GM18511 (cell line): Measurements from ENCODE around the gene PGA3.
A peak's percentile ranks its signal among the peaks of the same experiment; 100 is the strongest.
"Not testable (repeated sequence)": the region's sequence is repeated elsewhere in the genome, so short reads cannot be mapped to it uniquely, and the experiment has no call there.

Experiments used
- ATAC-seq: cut with Tn5 transposase; IDR thresholded peaks from one replicate; pipeline ENCODE4 v1.9.1; 2021; ENCODE audit warnings: mild to moderate bottlenecking, moderate library complexity; ENCODE audit not compliant: unreplicated experiment

The PGA3 gene

DNA sequence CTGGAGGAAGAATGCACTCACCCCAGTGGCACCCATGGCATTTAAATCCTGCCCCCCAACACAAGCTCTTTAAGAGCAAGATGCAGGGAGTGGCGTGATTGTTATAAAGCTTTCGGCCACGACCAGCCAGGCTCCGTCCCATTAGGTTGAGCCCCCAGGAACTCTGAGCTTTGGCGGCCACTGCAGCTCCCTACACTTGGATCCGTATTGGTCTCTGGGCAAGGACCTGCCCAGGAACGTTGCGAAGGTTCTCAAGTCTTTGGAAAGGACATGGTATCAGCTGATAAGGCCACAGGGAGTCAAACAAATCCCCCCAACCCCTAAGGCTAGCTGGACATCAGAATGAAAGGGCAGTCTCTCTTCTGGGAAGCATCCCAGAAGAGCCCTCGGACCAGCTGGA is 32.7 kb upstream of the PGA3 start:
- no peak for ATAC-seq

DNA sequence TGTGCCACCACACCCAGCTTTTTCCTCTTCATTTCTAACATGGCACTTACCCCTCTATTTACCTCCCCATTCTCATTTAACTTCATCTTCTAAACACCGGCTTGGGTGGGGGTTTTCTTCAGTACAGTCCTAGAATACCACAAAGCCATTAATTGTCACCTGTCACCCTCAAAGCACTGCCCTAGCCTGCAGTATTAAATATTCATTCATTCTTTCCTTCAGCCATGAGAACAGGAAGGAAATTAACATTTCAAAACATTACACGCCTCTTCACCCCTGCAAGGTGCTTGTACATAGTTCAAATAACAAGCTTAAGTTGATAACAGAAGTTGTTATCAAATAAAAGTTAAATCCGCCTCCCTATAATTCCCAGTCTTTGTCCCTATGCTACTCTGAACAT is 31.4 kb upstream of the PGA3 start:
- ATAC-seq, result no peak

DNA sequence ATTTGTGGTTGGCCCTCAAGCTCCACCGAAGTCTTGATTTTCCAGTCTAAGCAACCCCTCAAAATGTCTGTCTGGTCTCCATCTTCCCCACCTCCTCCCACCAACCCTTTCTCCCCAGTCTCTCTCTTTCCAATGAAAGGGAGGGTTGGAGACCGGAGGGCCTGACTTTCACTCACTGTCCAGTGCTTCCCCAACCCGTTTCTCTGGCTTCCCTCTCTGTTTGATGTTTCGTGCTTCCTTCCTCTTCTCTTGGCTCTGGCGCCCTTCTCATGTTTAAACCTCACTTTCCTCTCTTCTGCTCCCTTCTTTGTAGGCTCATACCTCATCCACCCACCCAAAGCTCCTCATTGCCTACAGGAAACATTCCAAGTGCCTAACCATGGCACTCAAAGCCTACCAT is 31.0 kb upstream of the PGA3 start:
- ATAC-seq, result no peak

DNA sequence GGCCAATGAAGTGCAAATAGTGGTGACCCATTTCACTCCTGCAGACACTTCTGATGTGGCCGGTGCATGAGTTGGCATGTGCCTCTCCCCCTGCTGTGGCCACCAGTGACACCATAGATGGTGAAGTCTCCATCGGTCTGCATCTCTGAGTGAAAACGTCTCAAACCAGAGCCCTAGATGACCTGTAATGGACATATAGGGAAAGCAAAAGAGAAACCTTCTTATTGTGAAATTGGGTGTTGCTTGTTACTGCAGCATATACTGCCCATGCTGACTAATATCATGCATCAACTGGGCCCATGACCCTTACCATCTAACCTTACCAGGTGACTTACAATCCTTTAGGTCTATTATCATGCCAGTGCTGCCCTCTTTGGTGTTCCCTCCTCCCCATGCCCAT is 30.4 kb upstream of the PGA3 start:
- ATAC-seq, result no peak

DNA sequence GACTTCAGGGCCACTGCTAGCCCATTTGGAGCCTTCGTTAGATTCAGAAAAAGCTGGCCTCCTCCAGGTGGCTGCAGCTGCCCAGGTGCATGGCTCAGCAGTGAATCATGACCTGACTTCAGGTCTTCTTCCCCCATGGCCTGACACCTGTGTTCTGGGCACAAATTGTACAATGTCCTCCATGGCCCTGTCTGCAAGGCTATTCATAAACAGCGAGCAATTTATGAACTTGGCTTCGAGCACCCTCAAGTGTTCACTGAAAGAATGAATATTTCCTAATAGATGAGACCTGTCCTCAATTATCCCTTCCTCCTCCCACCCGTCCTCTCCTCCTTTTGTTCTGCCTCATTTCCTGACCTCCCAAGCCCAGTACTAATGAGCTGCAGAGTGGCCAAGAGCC is 29.9 kb upstream of the PGA3 start:
- no peak for ATAC-seq

DNA sequence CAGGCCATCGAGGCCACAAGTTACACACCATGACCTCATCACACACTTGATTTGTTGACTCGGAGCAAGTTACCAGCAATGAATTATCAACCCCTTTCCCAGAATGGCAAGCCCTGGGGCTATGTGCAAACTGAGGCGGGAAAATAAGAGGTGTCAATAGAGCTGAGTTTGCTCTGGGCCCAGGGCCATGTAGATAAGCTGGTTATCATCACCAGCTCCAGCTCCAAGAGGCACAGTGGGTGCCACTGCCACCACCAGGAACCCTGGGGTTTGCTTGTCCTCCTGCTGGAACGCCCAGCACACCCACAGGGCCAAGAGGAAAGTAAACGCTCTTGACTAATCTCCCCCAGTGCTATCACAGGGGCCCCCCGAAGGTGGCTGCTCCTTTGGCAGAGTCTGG is 29.0 kb upstream of the PGA3 start:
- no peak for ATAC-seq

DNA sequence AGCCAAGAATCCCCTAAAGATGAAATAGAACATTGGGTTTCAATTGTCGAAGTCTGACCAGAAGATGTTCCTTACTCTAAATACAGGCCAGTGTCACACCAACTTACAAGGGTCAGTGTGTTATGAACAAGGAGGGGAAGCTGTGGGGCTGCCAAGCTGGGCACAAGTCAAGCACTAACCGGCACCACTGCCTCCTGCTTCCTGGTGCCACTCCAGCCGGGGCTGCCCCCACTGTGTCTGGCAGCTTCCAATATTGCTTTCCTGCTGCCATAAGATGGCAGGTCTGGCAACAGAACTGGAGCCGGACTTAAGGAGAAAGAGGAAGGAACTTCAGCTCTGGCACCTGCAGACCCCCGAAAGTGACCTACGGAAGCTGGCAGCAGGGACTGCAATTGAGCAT is 28.4 kb upstream of the PGA3 start:
- ATAC-seq, result no peak

DNA sequence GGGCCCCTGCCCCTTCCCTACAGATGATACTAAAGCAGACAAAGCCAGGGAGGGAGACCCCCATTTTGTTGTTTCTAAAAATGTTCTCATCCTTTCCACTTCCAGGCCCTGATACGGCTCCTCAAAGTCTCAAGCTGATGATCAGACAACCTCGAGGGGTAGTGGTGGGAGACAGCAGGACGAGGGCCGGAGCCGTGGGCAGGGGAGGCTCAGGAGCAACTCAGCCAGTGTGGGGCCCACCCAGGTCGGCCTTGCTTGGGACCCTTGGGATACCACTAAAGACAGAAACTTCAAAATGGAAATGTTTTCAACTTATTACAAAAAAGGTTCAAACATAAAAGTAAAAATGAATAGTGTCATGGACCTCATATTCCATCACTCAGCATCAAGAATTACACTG is 26.9 kb upstream of the PGA3 start:
- no peak for ATAC-seq

DNA sequence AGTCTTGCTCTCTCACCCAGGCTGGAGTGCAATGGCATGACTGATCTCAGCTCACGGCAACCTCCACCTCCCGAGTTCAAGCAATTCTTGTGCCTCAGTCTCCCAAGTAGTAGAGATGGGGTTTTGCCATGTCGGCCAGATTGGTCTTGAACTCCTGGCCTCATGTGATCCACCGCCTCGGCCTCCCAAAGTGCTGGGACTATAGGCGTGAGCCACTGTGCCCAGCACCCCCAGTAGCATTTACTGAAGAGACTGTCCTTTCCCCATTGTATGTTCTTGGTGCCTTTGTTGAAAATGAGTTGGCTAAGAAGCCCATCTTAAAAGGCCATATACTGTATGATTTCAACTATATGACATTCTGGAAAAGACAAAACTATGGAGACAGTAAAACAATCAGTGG is 23.1 kb upstream of the PGA3 start:
- not testable (repeated sequence) for ATAC-seq

DNA sequence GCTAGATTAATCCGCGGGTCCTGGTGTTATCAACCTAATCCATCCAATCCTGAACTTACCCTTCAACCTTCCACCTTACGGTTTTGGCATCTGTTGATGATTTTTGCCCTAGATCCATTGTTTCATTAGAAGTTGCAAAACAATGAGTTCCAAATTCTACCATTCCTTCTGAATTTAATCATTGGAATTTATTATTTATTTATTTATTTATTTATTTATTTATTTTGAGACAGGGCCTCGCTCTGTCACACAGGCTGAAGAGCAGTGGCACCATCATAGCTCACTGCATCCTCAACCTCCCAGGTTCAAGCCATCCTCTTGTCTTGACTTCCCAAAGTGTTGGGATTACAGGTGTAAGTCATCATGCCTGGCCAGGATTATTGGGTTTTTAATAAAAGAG is 21.8 kb upstream of the PGA3 start:
- no peak for ATAC-seq

DNA sequence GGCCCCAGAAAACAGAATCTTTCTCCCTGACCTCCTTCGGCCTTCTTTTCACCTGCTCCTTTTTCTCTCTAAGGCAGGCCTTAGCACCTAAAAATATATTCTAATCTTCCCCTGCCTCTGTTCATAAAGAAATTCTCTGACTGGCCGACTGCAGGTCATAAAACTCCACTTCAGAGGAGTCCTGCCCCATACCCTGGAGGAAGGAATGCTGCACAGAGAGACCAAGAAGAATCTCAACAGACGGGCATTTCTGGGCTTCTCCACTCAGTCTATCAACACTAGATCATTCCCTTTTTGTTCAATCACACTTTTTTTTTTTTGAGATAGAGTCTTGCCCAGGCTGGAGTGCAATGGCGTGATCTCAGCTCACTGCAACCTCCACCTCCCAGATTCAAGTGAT is 19.7 kb upstream of the PGA3 start:
- ATAC-seq, result no peak

DNA sequence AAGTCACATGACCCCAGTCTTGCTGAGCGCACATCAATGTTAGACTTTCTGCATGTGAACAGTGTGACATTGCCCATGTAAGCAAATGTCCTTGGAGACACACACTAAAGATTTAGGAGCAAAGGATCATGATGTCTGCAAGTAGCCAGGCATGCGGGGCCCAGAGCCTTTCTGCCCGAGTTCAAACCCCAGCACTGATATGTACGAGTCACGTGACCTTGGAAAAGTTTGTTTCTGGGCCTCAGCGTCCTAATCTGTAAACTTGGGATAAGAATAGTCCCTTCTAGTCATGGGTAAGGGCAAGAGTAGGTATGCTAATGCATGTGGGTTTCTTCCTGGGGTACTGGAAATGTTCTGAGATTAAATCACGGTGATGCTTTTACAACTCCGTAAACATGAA is 16.8 kb upstream of the PGA3 start:
- ATAC-seq, result no peak

DNA sequence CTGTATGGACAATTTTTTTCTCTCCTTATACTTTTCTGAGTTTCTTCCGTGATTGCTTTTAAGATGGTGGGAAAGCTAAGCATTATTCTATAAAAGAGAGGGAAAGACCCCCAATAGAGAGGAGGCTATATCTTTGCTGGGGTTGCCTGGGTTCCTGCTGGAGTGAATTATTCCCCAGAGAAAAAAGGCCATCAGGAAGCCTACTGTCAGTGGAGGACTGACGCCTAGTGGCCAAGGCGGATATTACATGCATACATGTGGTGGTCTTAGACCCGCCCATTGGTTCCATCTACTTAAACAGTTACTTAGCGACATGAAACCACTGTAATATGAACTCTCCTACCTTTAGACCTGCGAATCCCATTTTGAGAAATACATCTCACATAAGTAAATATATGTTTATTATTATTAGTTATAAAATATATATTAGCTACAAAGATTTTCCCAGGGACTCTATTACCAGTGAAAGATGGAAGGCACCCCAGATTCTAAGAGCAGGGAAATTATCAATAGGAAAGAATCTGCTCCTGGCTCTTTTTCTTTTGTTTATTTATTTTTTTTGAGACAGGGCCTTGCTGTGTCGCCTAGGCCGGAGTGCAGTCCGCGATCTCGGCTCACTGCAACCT is 15.7 kb upstream of the PGA3 start:
- peak; percentile 59 for ATAC-seq

DNA sequence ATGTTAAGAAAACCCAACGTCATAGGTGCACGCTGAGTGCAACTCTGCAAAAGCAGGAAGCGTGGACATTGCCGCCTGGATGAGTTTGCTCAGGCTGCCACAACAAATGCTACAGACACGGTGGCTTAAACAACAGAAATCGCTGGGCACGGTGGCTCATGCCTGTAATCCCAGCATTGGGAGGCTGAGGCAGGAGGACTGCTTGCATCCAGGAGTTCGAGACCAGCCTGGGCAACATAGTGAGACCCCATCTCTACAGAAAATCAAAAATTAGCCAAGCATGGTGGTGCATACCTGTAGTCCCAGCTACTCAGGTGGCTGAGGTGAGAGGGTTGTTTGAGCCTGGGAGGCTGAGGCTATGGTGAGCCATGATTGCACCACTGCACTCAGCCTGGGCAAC is 13.4 kb upstream of the PGA3 start:
- no peak for ATAC-seq

DNA sequence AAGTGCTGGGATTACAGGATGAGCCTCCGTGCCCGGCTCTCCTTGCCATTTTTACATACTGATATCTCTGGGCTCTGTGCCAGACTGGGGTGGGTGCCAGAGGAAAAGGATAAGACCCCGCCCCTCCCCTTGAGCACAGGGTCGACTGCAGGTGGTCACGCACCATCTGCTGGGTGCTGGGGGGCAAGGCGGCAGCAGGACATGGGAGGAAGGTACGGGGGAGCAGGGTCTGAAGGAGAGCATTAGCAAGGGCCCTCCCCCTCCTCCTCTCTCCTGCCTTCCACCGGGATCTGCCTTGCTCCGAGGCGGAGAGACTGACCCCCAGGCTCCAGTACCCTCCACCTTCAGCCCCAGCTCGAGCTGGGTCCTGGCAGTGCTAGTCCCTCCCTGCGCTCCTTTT is 9.7 kb upstream of the PGA3 start:
- no peak for ATAC-seq

DNA sequence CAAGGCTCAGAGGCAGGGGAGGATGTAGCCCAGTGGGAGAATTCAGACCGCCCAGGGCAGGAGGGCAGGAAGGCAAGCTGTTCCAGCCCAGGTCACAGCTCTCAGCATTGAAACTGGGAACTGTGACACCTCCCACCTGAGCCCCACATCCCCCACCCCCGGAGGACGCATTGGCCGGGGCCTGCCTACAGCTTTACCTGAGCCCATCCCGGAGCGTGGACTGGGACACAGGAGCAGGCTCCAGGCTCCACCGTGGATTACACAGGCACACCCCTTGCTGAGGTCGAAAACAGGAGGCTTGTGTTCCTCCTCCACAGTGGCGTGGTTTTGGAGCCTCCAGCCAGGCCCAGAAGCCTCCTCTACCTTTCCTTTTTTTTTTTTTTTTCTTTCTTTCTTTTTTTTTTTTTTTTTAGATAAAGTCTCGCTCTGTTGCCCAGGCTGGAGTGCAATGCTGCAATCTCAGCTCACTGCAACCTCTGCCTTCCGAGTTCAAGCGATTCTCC is 9.1 kb upstream of the PGA3 start:
- no peak for ATAC-seq

DNA sequence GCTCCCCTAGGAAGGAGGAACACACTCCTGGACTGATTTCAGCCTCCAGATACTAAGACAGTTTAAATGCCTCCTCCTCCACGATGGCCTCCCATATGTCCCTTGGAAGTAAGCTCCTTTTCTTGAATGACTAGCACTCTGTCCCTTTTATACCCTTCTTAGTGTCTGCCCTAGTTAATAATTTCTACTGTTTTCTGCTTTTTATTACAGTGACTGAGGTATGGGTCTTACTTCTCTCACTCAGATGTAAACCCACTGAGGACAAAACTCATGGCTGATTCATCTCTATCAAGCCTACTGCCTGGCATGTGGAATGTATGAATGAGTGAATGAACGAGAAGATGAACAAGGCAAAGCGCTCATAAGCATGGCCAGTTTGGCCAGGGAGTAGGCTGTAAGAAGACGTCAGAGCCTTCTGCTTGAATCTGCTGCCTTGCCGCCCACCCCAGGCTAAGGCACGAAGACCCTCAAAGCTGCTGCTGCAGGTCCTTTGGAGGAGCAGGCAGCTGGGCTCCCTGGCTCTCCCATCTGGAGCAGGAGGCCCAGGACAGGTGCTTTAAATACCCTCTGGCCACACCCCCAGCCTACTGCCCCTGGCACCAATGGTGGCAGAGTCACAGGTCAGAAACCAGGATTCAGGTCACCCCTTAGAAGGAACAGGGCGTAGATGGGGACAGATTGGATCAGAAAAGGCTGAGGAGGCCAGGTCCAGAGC is 8.2 kb upstream of the PGA3 start:
- ATAC-seq, result no peak

DNA sequence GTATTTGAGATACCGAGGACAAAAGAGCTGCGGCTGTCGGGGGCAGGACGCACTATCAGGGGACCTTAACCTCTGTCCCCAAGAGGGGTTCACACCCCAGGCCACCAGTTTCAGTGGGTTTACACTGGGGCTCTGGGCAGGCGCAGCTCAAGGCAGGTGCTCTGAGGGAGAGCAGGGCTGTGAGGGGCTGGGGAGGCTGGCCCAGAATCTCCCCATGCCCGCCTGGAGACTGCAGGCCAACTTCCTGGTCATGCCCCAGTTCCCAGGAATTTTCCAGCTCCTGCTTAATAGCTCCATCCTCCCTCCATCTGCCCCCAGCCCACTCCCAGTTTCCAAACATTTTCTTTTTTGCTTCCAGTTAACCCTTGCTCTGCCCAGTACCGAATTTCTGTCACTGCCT is 7.6 kb upstream of the PGA3 start:
- no peak for ATAC-seq

DNA sequence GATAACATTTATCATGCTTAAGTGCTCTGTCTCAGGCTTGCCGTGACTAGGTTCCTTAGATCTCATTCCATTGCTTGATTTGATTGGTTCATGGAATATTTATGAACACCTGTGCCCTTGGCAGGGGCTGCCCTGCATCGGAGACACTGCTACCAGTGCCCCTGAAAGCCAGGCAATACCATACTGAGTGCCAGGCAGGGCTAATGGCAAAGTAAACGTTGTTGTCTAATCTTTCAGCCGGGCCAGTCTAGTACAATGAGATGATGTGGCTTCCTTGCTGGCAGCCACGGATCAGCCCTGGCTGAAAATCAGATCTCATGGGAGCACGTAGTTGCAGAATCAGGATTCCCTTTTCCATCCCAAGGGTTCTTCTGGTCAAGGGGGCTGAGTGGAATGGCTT is 5.0 kb upstream of the PGA3 start:
- no peak for ATAC-seq

DNA sequence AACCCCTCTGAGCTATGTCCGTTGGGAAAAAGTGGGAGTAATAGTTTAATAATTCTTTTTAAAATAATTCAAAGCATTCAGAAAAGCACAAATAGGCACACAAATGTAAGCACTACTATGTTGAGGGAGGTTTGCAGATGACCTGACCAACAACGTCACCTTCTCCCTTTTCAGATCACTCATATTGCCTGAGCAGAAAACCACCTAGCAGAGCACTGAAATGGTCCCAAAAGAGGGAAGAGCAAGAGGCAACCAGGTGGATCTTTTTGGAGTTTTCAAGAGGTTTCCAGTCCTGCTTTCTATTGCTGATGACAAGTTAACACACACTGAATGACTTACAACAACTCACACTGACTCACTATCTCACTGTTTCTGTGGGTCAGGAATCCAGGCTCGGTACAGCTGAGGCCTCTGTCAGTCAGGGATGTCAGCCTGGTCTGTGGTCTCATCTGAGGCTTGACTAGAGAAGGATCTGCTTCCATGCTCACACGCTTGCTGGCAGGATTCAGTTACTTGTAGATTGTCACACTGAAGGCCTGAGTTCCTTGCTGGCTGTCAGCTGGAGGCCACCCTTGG is 4.3 kb upstream of the PGA3 start:
- no peak for ATAC-seq

DNA sequence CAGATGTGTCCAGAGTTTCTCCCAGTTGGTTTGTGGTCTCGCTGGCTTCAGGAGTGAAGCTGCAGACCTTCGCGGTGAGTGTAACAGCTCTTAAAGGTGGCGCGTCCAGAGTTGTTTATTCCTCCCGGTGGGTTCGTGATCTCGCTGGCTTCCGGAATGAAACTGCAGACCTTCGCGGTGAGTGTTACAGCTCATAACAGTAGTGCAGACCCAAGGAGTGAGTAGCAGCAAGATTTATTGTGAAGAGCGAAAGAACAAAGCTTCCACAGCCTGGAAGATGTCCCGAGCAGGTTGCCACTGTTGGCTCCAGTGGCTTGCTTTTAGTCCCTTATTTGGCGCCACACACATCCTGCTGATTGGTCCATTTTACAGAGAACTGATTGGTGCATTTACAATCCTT is 1.8 kb upstream of the PGA3 start:
- no peak for ATAC-seq

DNA sequence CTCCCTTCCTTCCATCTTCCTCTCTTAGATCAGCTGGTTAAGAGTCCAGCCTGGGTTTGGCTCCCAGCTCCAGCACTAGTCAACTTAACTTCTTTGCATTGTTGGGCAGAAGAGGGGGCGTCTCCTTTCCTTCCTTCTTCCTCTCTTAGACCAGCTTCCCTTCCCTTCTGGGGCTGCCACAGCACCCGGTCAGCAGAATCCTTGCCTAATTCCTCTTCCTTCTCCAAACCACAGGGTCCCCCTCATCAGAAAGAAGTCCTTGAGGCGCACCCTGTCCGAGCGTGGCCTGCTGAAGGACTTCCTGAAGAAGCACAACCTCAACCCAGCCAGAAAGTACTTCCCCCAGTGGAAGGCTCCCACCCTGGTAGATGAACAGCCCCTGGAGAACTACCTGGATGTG is 558 bp downstream of the PGA3 start:
- not testable (repeated sequence) for ATAC-seq
